Panc1 (cell line): ENCODE data around the gene SLC22A17. TPM values are rescaled to one million over a fixed set of nuclear protein-coding genes. Genes with fewer than 3 reads are reported as not detected.

ENCODE experiments used
- ATAC-seq: fragments of 200-7000 bp; cut with Tn5 transposase; 2 replicates; pipeline ENCODE4 v1.9.1; 2020; ENCODE audit warnings: mild to moderate bottlenecking, moderate library complexity
- BruUV-seq: library from RNA; stranded (reverse); fragments of 400-500 nt; replicated peaks from 2 replicates; lab custom pipeline; 2021; lab: Mats Ljungman, UMichigan
- CTCF ChIA-PET: fragments of 300-600 bp; sonication (Branson Sonifier 250); formaldehyde crosslinking; loops from one replicate; lab custom pipeline; 2022; ENCODE audit warnings: antibody characterized with exemption; lab: Charles Lee
- POLR2A ChIA-PET: fragments of 300-600 bp; sonication (Branson Sonifier 250); formaldehyde crosslinking; loops from one replicate; lab custom pipeline; 2022; ENCODE audit warnings: antibody characterized with exemption; lab: Charles Lee
- DNase-seq: peaks from one replicate; pipeline ENCODE4 v3.0.0-alpha.2; 2010; ENCODE audit warnings: low read depth, low spot score
- H3K27ac ChIP-seq: 2 replicates; pipeline ENCODE4 v1.5.1; 2011; ENCODE audit warnings: mild to moderate bottlenecking, low read length, inconsistent platforms
- H3K27me3 ChIP-seq: fragments of 200-500 bp; sonication (Bioruptor generic); 2 replicates; pipeline ENCODE4 v1.6.0; 2014; ENCODE audit warnings: low read length, inconsistent platforms; ENCODE audit not compliant: control insufficient read depth, insufficient read depth
- H3K36me3 ChIP-seq: fragments of 200-500 bp; sonication (Bioruptor generic); 2 replicates; pipeline ENCODE4 v1.5.1; 2014; ENCODE audit warnings: inconsistent platforms, mild to moderate bottlenecking, low read length, moderate library complexity; ENCODE audit not compliant: control insufficient read depth, insufficient read depth
- H3K4me1 ChIP-seq: 2 replicates; pipeline ENCODE4 v1.5.1; 2011; ENCODE audit warnings: inconsistent platforms, mild to moderate bottlenecking, low read length, moderate library complexity; ENCODE audit not compliant: control insufficient read depth, insufficient read depth
- H3K4me3 ChIP-seq, 2 experiments: 2 replicates each; pipeline ENCODE4 v1.5.1; 2011 to 2012; ENCODE audit warnings: low read depth in 2 of 2, low read length in 2 of 2, mild to moderate bottlenecking in 2 of 2, inconsistent platforms in 1 of 2, moderate library complexity in 1 of 2
- H3K9me3 ChIP-seq: fragments of 200-500 bp; sonication (Bioruptor generic); 2 replicates; pipeline ENCODE4 v1.5.1; 2014; ENCODE audit warnings: low read depth, mild to moderate bottlenecking, inconsistent platforms, low read length, moderate library complexity; ENCODE audit not compliant: control insufficient read depth, insufficient read depth
- CTCF ChIP-seq: fragments of 450-650 bp; IDR thresholded peaks from 2 replicates; pipeline ENCODE4 v1.5.1; 2017; ENCODE audit warnings: mild to moderate bottlenecking
- POLR2AphosphoS5 ChIP-seq: IDR thresholded peaks from 2 replicates; pipeline ENCODE4 v1.6.1; 2012; ENCODE audit warnings: mild to moderate bottlenecking, low read depth, low read length, moderate library complexity
- REST ChIP-seq, 2 experiments: IDR thresholded peaks; 2 replicates each; pipeline ENCODE4 v1.6.1; 2011 to 2012; ENCODE audit warnings: low read depth in 2 of 2, control low read depth in 1 of 2, low read length in 1 of 2, mild to moderate bottlenecking in 1 of 2, moderate library complexity in 1 of 2; ENCODE audit not compliant: insufficient read depth in 1 of 2
- SIN3A ChIP-seq: IDR thresholded peaks from 2 replicates; pipeline ENCODE4 v1.6.1; 2012; ENCODE audit warnings: low read depth, mild to moderate bottlenecking, low read length, moderate library complexity, borderline replicate concordance; ENCODE audit not compliant: insufficient read depth
- TCF7L2 ChIP-seq: IDR thresholded peaks from 2 replicates; pipeline ENCODE4 v1.6.1; 2011; ENCODE audit warnings: mild to moderate bottlenecking, low read depth, low read length, inconsistent platforms
- in situ Hi-C: cut with HindIII; loops from 2 replicates; pipeline ENCODE4 v1.10.0; 2016; ENCODE audit warnings: low sequenced_read_pairs, low pct_unique_long_range_greater_than_20kb
- intact Hi-C: fragments of 100-400 bp; cut with micrococcal nuclease; formaldehyde crosslinking; loops from one replicate; pipeline ENCODE4 v1.10.0; 2022; ENCODE audit not compliant: unreplicated experiment
- total RNA-seq: library from RNA; stranded (reverse); gene quantifications from one replicate; pipeline ENCODE4 v1.2.1, GENCODE V29; 2021; ENCODE audit not compliant: unreplicated experiment

Gene SLC22A17
- total RNA-seq, 1 experiment from 2014 or later = 3.2 TPM

GRCh38 chr14:23307146-23307530 is 45.5 kb downstream of the SLC22A17 start:
- POLR2A ChIA-PET = interaction anchor here (0.6 kb wide), 1 partner anchor 208 kb away, joined by 7 read pairs; no protein-coding TSS in a partner anchor
- DNase-seq (no peak), ATAC-seq (no peak; the same call in 1 of the 2 replicates)
- H3K27me3 ChIP-seq = no peaks in the 10 kb centered on the region
- H3K36me3 ChIP-seq = peaks cover 5% of the 10 kb centered on the region; the same call in 1 of the 2 replicates
- H3K4me1 ChIP-seq = peaks cover 19% of the 10 kb centered on the region
- no TSS peak for BruUV-seq
- intact Hi-C loops = no loop called here
- peak overlapping the region; percentile 97 for H3K27ac ChIP-seq
- CTCF ChIA-PET = interaction anchor here (0.6 to 1.2 kb wide), 2 partner anchors 53 to 55 kb away, joined by 3 to 4 read pairs; no protein-coding TSS in a partner anchor
- in situ Hi-C loops = no loop called here
- peak overlapping the region; percentile 90 to 95 for H3K4me3 ChIP-seq
- H3K9me3 ChIP-seq = no peaks in the 10 kb centered on the region
- TF ChIP-seq CTCF (no peak), REST (IDR thresholded peaks at IDR 0.05; ENCODE audit: insufficient read depth in 1 of 2, low read depth in 2 of 2, low read length in 1 of 2) (no peak), TCF7L2 (no peak)

GRCh38 chr14:23306412-23307145 is 46.1 kb downstream of the SLC22A17 start, which contains the start of gene BCL2L2:
Gene BCL2L2 (plus strand): TSS chr14:23306833. CDS start chr14:23307768, 935 bp downstream.
- H3K36me3 ChIP-seq = peaks cover 5% of the 10 kb centered on the region; the same call in 1 of the 2 replicates
- no peak for DNase-seq
- ATAC-seq = peak; percentile 77
- H3K27me3 ChIP-seq = no peaks in the 10 kb centered on the region
- H3K27ac ChIP-seq = peak within 1 kb of the TSS; percentile 97
- no peaks in the 10 kb centered on the region for H3K9me3 ChIP-seq
- POLR2A ChIA-PET = interaction anchor here (0.6 to 1.2 kb wide), 3 partner anchors 10 to 76 kb away, joined by 3 to 6 read pairs (median 5); no protein-coding TSS in a partner anchor
- TF ChIP-seq CTCF = no peak
- 0 out of 2 replicates have a peak, but pooled peaks have one; percentile 53 for TF ChIP-seq SIN3A
- TF ChIP-seq POLR2AphosphoS5 = peak; percentile 67
- peak within 1 kb of the TSS; percentile 90 to 95 for H3K4me3 ChIP-seq
- H3K4me1 ChIP-seq = peaks cover 19% of the 10 kb centered on the region
- no TSS peak for BruUV-seq
- in situ Hi-C loops = no loop called here
- CTCF ChIA-PET = interaction anchor here (0.6 to 1.2 kb wide), 3 partner anchors 54 to 1103 kb away, joined by 3 to 4 read pairs (median 3); no protein-coding TSS in a partner anchor
- intact Hi-C loops = no loop called here
